Spleen (tissue), 7 donors: ENCODE data around the gene PRDX5.

ENCODE experiments used
- CTCF ChIP-seq, 11 experiments: fragments of 200-600 bp in 7 of 11; fragments of 450-650 bp in 4 of 11; sonication (generic) in 4 of 11; IDR thresholded peaks in 8 of 11; conservative IDR thresholded peaks in 3 of 11; 1 replicate in 7 of 11; 2 replicates in 4 of 11; pipeline versions ENCODE4 v1.4.0 to v1.8.0; 2016 to 2021; ENCODE audit warnings: antibody characterized with exemption in 11 of 11, inconsistent platforms in 4 of 11, mild to moderate bottlenecking in 1 of 11
- POLR2AphosphoS5 ChIP-seq, 3 donors: sonication (generic); formaldehyde crosslinking; IDR thresholded peaks; one replicate each; pipeline ENCODE4 v1.5.1; 2017; ENCODE audit warnings: antibody characterized with exemption in 3 of 3
- donor health status: DM: no; HTN: no; CAD: no; lungs with moderate emphysema.
- donor health status: DM: no; HTN: no; CAD: no.
- donor health status: DM: no; HTN: no; CAD: no.

GRCh38 chr11:64364911-64365310, 47.0 kb downstream of the PRDX5 start:
- no peak for TF ChIP-seq CTCF (IDR thresholded peaks at IDR 0.05 in 8 of 11, conservative IDR thresholded peaks at IDR 0.05 in 3 of 11)
- TF ChIP-seq POLR2AphosphoS5 (IDR thresholded peaks at IDR 0.05): no peak
